ENCODE results near the gene VCL.

VCL gene

DNA sequence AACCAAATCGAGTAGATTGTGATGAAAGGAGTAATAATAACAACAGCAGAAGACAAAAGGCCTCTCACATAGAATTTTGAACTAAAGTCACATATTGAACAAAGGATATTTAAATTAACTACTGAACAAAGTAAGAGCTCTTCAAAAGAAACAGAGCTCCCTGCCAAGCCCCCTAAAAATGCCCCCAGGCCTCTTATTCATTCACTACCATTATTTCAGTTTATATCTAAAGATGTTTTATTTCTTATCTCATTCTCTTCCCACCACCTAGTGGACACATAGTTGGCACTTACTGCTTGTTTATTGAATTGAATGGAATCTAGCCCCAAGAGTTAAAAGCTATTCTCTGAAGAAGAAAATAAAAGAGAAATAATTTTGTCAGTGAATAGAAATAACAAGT, 37.4 kb downstream of the VCL start:
- Histone ChIP-seq H3K27me3 (ENCODE audit: control insufficient read depth in 2 of 2, insufficient read depth in 2 of 2, low read length in 2 of 2) (no peaks in the 10 kb centered on the region), H3K36me3 (ENCODE audit: control insufficient read depth in 2 of 2, insufficient read depth in 2 of 2, low read length in 2 of 2) (peaks cover 0 to 3% of the 10 kb centered on the region in 2 donors), H3K27ac (ENCODE audit: low read depth in 2 of 2, low read length in 2 of 2) (no peak overlapping the region), H3K9ac (ENCODE audit: low read depth in 1 of 2, low read length in 2 of 2) (no peak overlapping the region), H3K9me3 (ENCODE audit: control insufficient read depth in 2 of 2, low read length in 2 of 2) (no peaks in the 10 kb centered on the region), H3K4me3 (ENCODE audit: low read length in 2 of 2) (no peak overlapping the region), H3K4me1 (ENCODE audit: control insufficient read depth in 2 of 2, insufficient read depth in 2 of 2, low read length in 2 of 2) (peaks cover 0 to 2% of the 10 kb centered on the region in 2 donors)

DNA sequence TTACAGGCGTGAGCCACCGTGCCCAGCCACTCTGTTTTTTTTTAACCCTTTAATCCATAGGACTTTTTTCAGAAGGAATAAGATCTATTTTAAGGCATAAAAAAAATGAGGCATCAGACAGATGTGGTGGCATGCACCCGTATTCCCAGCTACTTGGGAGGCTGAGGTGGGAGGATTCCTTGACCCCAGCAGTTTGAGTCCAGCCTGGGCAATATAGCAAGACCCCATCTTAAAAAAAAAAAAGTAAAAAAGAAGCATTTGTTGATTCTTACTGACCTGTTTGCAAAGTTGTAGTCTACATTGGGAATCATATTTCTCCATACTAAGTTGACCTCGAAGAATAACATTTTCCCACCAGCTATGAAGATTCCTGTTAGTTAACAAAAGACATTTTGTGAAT, 38.6 kb downstream of the VCL start:
- Histone ChIP-seq H3K36me3 (ENCODE audit: control insufficient read depth in 2 of 2, insufficient read depth in 2 of 2, low read length in 2 of 2) (peaks cover 0 to 3% of the 10 kb centered on the region in 2 donors), H3K27ac (ENCODE audit: low read depth in 2 of 2, low read length in 2 of 2) (no peak overlapping the region), H3K4me3 (ENCODE audit: low read length in 2 of 2) (no peak overlapping the region), H3K9ac (ENCODE audit: low read depth in 1 of 2, low read length in 2 of 2) (no peak overlapping the region), H3K4me1 (ENCODE audit: control insufficient read depth in 2 of 2, insufficient read depth in 2 of 2, low read length in 2 of 2) (peaks cover 0 to 2% of the 10 kb centered on the region in 2 donors), H3K27me3 (ENCODE audit: control insufficient read depth in 2 of 2, insufficient read depth in 2 of 2, low read length in 2 of 2) (no peaks in the 10 kb centered on the region), H3K9me3 (ENCODE audit: control insufficient read depth in 2 of 2, low read length in 2 of 2) (no peaks in the 10 kb centered on the region)

DNA sequence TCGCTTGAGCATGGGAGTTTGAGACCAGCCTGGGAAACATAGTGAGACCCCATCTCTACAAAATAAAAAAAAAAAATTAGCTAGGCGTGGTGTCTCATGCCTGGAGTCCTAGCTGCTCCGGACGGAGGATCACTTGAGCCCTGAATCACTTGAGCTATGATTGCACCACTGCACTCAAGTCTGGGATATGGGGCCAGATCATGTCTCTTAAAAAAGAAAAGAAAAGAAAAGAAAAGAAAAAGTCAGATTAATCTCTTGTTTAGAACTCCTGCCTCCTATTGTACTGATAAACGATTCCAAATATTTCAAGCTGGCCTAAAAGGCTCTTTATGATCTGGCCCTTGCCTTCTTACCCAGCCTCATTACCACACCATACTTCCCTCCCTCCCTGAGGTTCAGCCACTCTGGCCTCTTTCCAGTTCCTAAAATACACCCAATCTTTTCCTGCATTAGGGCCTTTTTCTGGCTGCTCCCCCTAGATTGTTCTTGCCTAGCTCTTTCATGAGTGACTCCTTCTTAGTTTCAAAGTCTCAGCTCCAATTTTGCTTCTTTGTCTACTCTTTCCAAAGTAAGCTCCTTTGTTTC, 41.7 kb downstream of the VCL start:
- Histone ChIP-seq H3K27ac (ENCODE audit: low read depth in 2 of 2, low read length in 2 of 2) (peak overlapping the region; percentile 26 to 39), H3K9ac (ENCODE audit: low read depth in 1 of 2, low read length in 2 of 2) (no peak overlapping the region), H3K4me3 (ENCODE audit: low read length in 2 of 2) (no peak overlapping the region), H3K4me1 (ENCODE audit: control insufficient read depth in 2 of 2, insufficient read depth in 2 of 2, low read length in 2 of 2) (peaks cover 0 to 2% of the 10 kb centered on the region in 2 donors), H3K9me3 (ENCODE audit: control insufficient read depth in 2 of 2, low read length in 2 of 2) (no peaks in the 10 kb centered on the region), H3K27me3 (ENCODE audit: control insufficient read depth in 2 of 2, insufficient read depth in 2 of 2, low read length in 2 of 2) (no peaks in the 10 kb centered on the region), H3K36me3 (ENCODE audit: control insufficient read depth in 2 of 2, insufficient read depth in 2 of 2, low read length in 2 of 2) (peaks cover 0 to 2% of the 10 kb centered on the region in 2 donors)

DNA sequence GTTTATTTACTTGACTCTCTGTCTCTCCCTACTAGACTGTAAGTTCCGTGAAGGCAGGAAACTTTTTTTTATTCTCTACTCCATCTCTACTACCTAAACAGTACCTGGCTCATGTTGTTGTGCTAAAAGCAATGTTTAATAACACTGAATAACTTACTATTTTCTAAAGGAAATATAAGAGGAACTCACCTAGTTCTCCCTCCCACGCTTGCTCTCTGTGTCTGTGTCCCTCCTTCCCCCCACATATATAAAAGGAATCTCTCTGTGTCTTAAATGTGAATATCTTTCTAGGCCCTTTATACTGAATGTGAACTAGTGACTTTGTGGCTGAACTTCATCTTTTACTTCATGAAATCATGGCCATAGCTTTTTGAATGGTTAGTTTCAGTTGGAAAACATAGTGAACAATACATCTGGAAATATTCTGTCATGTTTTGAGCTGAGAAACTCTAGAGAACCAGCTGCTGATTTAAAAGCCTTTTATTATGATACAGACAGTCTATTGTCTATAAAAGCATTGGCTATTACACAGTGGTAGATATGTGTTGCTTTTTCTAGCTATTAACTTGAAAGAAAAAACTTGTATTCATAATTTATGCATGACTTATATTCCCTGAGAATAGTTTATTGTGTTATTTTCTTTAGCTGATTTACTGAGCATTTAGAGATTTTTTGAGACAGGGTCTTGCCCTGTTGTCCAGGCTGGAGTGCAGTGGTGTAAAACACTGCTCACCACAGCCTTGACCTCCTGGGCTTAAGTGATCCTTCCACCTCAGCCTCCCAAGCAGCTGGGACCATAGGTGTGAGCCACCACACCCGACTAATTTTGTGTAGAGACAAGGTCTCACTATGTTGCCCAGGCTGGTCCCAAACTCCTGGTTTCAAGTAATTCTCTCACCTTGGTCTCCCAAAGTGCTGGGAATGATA, 42.5 kb downstream of the VCL start:
- no peak overlapping the region for H3K9ac ChIP-seq (ENCODE audit: low read depth in 1 of 2, low read length in 2 of 2)
- H3K27me3 ChIP-seq (ENCODE audit: control insufficient read depth in 2 of 2, insufficient read depth in 2 of 2, low read length in 2 of 2), result no peaks in the 10 kb centered on the region
- H3K36me3 ChIP-seq (ENCODE audit: control insufficient read depth in 2 of 2, insufficient read depth in 2 of 2, low read length in 2 of 2), result peaks cover 0 to 2% of the 10 kb centered on the region in 2 donors
- no peak overlapping the region for H3K4me3 ChIP-seq (ENCODE audit: low read length in 2 of 2)
- H3K9me3 ChIP-seq (ENCODE audit: control insufficient read depth in 2 of 2, low read length in 2 of 2), result no peaks in the 10 kb centered on the region
- peaks cover 0 to 2% of the 10 kb centered on the region in 2 donors for H3K4me1 ChIP-seq (ENCODE audit: control insufficient read depth in 2 of 2, insufficient read depth in 2 of 2, low read length in 2 of 2)
- H3K27ac ChIP-seq (ENCODE audit: low read depth in 2 of 2, low read length in 2 of 2), result peak overlapping the region; percentile 26 to 39

DNA sequence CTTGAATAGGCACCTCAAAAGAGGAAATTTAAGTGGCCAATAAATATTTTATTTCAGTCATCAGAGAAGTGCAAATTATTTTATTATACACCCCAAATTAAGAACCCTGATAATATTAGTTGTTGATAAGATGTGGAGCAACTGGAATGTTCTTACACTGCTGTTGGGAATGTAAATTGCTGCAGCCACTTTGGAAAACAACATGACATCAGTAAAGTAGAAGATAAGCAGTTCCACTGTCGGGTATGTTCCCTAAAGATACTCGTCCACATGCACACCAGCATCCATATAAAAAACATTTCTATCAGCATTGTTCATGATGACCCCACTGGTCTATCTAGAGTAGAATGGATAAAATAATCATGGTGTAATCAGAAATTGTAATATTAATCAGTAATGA, 46.5 kb downstream of the VCL start:
- peaks cover 2 to 3% of the 10 kb centered on the region in 2 donors for H3K4me1 ChIP-seq (ENCODE audit: control insufficient read depth in 2 of 2, insufficient read depth in 2 of 2, low read length in 2 of 2)
- H3K27me3 ChIP-seq (ENCODE audit: control insufficient read depth in 2 of 2, insufficient read depth in 2 of 2, low read length in 2 of 2), result no peaks in the 10 kb centered on the region
- H3K36me3 ChIP-seq (ENCODE audit: control insufficient read depth in 2 of 2, insufficient read depth in 2 of 2, low read length in 2 of 2), result peaks cover 0 to 2% of the 10 kb centered on the region in 2 donors
- no peaks in the 10 kb centered on the region for H3K9me3 ChIP-seq (ENCODE audit: control insufficient read depth in 2 of 2, low read length in 2 of 2)
- H3K9ac ChIP-seq (ENCODE audit: low read depth in 1 of 2, low read length in 2 of 2), result no peak overlapping the region
- H3K4me3 ChIP-seq (ENCODE audit: low read length in 2 of 2), result no peak overlapping the region
- H3K27ac ChIP-seq (ENCODE audit: low read depth in 2 of 2, low read length in 2 of 2), result no peak overlapping the region

DNA sequence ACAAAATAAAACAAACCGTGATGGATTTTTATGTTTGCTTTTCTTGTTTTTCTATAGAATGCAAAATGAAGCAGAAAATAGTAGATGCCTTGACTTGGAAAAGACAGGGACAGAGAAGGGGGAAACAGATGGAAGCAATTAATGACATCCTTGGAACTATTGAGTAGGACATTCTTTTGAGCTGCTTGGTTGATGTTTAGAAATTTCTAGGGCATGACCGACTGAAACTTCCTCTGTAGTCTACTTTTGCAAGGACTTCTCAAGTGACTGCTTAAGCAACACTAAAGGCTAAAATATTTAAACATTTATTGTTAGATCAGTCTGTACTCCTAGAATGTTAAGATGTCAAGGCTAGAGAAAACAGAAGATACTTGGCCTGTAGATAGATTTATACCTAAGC, 49.4 kb downstream of the VCL start:
- no peak overlapping the region for H3K4me3 ChIP-seq (ENCODE audit: low read length in 2 of 2)

DNA sequence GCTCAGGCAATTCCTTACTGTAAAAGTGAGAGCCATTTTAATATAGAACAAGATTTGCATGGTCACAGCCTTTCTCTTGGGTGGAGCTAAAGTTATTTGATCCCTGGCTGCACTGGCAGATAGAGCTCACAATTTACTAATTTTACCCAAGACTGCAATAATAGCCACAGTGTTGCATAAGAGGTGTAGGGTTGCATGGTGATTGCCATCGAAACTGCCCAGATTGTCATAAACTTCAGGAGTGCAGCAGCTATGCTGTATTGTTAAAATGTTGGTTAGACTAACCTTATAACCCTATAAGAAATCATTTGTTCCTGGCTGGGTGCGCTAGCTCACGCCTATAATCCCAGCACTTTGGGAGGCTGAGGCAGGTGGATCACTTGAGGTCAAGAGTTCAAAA, 50.0 kb downstream of the VCL start:
- no peak overlapping the region for H3K9ac ChIP-seq (ENCODE audit: low read depth in 1 of 2, low read length in 2 of 2)
- H3K4me3 ChIP-seq (ENCODE audit: low read length in 2 of 2), result no peak overlapping the region
- peak overlapping the region in 1 of 2 donors; percentile 2 for H3K27ac ChIP-seq (ENCODE audit: low read depth in 2 of 2, low read length in 2 of 2)
- H3K36me3 ChIP-seq (ENCODE audit: control insufficient read depth in 2 of 2, insufficient read depth in 2 of 2, low read length in 2 of 2), result peaks cover 0 to 2% of the 10 kb centered on the region in 2 donors
- peaks cover 2 to 3% of the 10 kb centered on the region in 2 donors for H3K4me1 ChIP-seq (ENCODE audit: control insufficient read depth in 2 of 2, insufficient read depth in 2 of 2, low read length in 2 of 2)
- no peaks in the 10 kb centered on the region for H3K27me3 ChIP-seq (ENCODE audit: control insufficient read depth in 2 of 2, insufficient read depth in 2 of 2, low read length in 2 of 2)
- no peaks in the 10 kb centered on the region for H3K9me3 ChIP-seq (ENCODE audit: control insufficient read depth in 2 of 2, low read length in 2 of 2)

More for the DNA sequence above, 49.4 kb downstream of the VCL start:
- Histone ChIP-seq H3K9me3 (ENCODE audit: control insufficient read depth in 2 of 2, low read length in 2 of 2) (no peaks in the 10 kb centered on the region), H3K36me3 (ENCODE audit: control insufficient read depth in 2 of 2, insufficient read depth in 2 of 2, low read length in 2 of 2) (peaks cover 0 to 2% of the 10 kb centered on the region in 2 donors), H3K27ac (ENCODE audit: low read depth in 2 of 2, low read length in 2 of 2) (peak overlapping the region in 1 of 2 donors; percentile 2), H3K4me1 (ENCODE audit: control insufficient read depth in 2 of 2, insufficient read depth in 2 of 2, low read length in 2 of 2) (peaks cover 0 to 3% of the 10 kb centered on the region in 2 donors), H3K9ac (ENCODE audit: low read depth in 1 of 2, low read length in 2 of 2) (no peak overlapping the region), H3K27me3 (ENCODE audit: control insufficient read depth in 2 of 2, insufficient read depth in 2 of 2, low read length in 2 of 2) (no peaks in the 10 kb centered on the region)

DNA sequence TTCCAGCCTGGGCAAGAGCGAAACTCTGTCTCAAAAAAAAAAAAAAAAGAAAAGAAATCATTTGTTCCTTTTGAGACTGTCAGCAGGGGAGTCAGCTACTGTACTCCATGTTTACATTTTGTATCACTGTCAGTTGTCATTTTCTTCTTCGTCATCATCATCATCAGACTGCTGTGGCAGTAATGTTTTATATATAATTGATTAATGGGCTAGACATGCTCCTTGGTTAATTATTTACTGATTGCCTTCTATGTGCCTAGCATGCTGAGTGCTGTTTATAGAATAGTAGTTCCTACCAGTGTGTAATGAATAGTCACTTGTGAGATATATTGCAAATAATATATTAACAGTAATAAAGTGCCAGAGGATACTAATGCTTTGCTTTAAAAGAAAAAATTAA, 50.5 kb downstream of the VCL start:
- Histone ChIP-seq H3K4me3 (ENCODE audit: low read length in 2 of 2) (no peak overlapping the region), H3K9me3 (ENCODE audit: control insufficient read depth in 2 of 2, low read length in 2 of 2) (no peaks in the 10 kb centered on the region), H3K4me1 (ENCODE audit: control insufficient read depth in 2 of 2, insufficient read depth in 2 of 2, low read length in 2 of 2) (peaks cover 2 to 3% of the 10 kb centered on the region in 2 donors), H3K36me3 (ENCODE audit: control insufficient read depth in 2 of 2, insufficient read depth in 2 of 2, low read length in 2 of 2) (no peaks in the 10 kb centered on the region), H3K9ac (ENCODE audit: low read depth in 1 of 2, low read length in 2 of 2) (no peak overlapping the region), H3K27me3 (ENCODE audit: control insufficient read depth in 2 of 2, insufficient read depth in 2 of 2, low read length in 2 of 2) (no peaks in the 10 kb centered on the region), H3K27ac (ENCODE audit: low read depth in 2 of 2, low read length in 2 of 2) (no peak overlapping the region)

DNA sequence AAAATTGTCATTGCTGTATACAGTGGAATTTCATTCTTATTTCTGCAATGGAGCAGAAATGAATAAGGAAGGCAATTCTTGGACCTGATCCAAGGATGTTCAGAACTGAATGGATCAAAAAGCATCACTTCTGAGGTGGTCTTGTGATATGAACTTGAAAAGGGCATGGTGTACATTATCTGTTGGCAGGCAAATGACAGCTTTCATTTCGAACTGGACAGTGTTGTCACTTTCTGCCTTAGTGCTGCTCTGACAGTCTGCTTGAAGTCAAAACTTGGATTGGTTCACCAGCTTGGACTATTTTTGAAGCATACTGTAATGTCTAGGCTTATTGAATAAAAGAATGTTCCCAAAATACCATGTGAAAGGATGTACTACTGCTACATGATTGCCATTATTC, 52.0 kb downstream of the VCL start:
- Histone ChIP-seq H3K9ac (ENCODE audit: low read depth in 1 of 2, low read length in 2 of 2) (no peak overlapping the region), H3K36me3 (ENCODE audit: control insufficient read depth in 2 of 2, insufficient read depth in 2 of 2, low read length in 2 of 2) (no peaks in the 10 kb centered on the region), H3K27ac (ENCODE audit: low read depth in 2 of 2, low read length in 2 of 2) (no peak overlapping the region), H3K4me3 (ENCODE audit: low read length in 2 of 2) (no peak overlapping the region), H3K4me1 (ENCODE audit: control insufficient read depth in 2 of 2, insufficient read depth in 2 of 2, low read length in 2 of 2) (peaks cover 2 to 3% of the 10 kb centered on the region in 2 donors), H3K27me3 (ENCODE audit: control insufficient read depth in 2 of 2, insufficient read depth in 2 of 2, low read length in 2 of 2) (no peaks in the 10 kb centered on the region), H3K9me3 (ENCODE audit: control insufficient read depth in 2 of 2, low read length in 2 of 2) (no peaks in the 10 kb centered on the region)

DNA sequence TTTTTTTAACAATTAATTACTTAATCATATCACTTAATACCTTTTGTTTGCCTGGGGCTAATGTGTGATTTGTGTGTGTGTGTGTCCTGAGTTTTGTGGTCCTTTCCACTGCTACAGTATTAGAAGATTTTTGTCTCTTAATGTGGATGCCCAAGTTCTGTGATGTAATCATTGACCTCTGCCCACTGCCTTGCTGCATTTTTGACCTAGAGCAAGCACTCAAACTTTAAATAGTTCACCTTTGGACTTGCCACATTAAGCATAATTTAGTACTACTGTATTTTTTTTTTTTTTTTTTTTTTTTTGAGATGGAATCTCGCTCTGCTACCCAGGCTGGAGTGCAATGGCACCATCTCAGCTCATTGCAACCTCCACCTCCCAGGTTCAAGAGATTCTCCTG, 52.7 kb downstream of the VCL start:
- Histone ChIP-seq H3K4me1 (ENCODE audit: control insufficient read depth in 2 of 2, insufficient read depth in 2 of 2, low read length in 2 of 2) (peaks cover 2 to 3% of the 10 kb centered on the region in 2 donors), H3K9me3 (ENCODE audit: control insufficient read depth in 2 of 2, low read length in 2 of 2) (no peaks in the 10 kb centered on the region), H3K36me3 (ENCODE audit: control insufficient read depth in 2 of 2, insufficient read depth in 2 of 2, low read length in 2 of 2) (no peaks in the 10 kb centered on the region), H3K27ac (ENCODE audit: low read depth in 2 of 2, low read length in 2 of 2) (no peak overlapping the region), H3K27me3 (ENCODE audit: control insufficient read depth in 2 of 2, insufficient read depth in 2 of 2, low read length in 2 of 2) (no peaks in the 10 kb centered on the region), H3K4me3 (ENCODE audit: low read length in 2 of 2) (no peak overlapping the region), H3K9ac (ENCODE audit: low read depth in 1 of 2, low read length in 2 of 2) (no peak overlapping the region)
